8988T (cell line): Measurements from ENCODE around the gene WFS1.
A peak's percentile ranks its signal among the peaks of the same experiment; 100 is the strongest.

Experiments
- DNase-seq: peaks from one replicate; pipeline ENCODE4 v3.0.0; 2011

The WFS1 gene

DNA sequence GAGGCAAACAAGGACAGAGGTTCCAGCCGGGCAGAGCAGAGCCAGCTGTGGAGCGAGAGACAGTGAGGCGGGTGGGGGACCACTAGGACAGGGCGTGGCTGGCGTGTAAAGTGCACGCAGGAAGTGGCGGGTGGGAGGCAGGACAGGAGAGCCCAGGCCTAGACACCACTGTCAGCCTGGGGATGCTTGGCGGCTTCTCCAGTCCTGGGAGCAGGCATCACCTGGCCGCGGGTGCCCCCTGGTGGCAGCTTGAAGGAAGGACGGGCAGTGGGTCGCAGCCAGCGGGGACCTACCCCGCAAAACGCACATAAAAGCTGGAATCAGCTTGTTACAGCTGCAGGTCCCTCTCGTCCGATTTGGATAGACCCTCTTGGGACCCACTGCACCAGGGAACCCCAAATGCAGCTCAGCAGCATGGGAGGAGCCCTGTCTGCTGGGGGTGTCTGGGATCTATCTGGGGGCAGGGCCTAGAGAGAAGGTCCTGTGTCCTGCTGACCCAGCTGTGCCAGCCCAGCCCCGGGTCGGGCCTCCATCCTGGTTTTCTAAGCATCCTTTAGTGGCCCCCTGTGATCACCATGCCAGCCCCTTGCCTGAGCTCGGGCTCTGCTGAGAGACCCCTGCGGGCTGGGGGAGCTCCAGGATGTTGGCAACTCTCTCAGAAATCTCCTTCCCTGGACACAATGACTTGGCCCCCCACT, 57.7 kb downstream of the WFS1 start:
- DNase-seq, result peak; percentile 87

DNA sequence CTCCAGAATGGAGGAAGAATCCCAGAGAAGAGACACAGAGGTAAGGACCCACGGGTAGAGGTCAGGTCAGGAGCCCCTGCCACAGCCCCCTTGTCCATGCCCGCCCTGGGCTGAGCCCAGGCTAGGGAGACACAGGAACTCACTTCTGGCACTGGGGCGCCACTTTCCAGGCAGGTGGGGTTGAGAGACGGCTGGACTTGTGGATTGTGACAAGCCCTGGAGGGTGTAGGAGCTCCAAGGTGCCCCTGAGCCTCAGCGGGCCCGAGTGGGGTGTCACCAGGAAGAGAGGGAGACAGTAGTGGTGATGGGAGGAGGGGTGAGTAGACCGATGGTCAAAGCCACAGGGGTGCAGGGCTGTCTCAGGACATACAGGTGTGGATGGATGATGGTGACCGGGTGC, 58.9 kb downstream of the WFS1 start:
- DNase-seq, result no peak

DNA sequence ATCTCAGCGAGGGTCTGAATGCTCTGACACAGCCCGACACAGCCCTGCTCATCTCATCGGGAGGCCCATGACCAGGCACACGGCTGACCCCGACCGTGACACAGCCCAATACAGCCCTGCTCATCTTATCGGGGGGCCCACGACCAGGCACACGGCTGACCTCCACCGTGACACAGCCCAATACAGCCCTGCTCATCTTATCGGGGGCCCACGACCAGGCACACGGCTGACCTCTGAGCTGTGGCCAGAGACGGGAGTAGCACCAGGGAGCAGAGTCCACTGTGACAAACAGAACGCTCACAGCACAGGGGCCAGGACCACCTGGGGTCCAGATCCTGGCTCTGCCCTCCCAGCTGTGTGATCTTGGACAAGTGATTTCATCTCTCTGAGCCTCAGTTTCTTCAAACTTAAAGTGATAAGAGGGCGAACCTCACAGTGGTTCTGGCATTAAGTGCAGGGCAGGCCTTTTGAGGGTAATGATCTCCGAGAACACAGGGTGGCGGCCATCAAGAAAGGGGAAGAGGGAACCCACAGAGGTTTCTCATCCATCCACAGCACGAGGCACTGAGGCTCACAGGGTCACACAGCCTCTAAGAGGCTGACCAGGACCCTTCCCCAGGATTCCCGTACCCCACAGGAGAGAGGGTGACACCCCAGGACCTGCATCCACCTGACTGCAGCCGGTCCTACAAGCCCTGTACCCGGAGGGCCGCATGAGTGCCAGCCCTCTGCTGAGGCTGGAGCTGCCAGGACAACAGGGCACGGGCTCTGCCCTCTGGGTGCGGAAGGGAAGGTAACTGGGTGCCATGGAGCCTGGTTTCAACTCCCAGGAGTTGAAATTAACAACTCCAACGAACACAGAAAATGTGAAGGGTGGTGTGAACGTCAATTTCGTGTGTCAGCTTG, 60.1 kb downstream of the WFS1 start:
- DNase-seq, result no peak

DNA sequence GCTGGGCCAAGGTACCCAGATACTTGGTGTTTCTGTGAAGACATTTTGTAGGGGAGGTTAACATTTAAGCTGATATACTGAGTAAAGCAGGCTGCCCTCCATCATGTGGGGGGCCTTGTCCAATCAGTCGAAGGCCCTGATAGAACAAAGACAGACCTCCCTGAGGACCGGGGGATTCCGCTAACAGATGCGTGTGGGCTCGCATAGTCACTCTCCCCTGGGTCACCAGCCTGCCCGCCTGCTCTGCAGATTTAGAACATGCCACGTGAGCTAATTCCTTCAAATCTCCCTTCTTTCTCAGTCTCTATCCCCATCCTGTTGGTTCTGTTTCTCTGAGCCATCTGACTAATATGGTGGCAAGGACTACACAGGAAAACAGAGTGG, 60.7 kb downstream of the WFS1 start:
- DNase-seq, result no peak

DNA sequence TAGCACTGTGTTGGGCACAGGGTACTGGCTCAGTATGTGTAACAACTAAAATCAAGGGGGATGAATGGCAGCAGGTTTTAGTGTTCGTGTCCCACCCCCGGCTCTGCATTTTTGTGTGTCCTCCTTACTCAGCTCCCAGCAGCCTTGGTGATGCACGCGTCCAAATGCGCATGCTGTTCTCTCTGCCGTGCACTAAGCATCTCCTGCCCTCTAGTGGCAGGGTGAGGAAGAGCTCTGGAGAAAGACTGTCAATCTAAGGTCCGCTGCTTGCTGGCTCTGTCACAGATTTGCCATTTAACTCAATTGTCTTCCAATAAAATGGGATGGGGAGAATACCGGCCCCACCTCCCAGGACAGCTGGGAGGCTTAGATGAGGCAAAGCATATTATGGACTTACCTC, 61.4 kb downstream of the WFS1 start:
- peak; percentile 73 for DNase-seq

DNA sequence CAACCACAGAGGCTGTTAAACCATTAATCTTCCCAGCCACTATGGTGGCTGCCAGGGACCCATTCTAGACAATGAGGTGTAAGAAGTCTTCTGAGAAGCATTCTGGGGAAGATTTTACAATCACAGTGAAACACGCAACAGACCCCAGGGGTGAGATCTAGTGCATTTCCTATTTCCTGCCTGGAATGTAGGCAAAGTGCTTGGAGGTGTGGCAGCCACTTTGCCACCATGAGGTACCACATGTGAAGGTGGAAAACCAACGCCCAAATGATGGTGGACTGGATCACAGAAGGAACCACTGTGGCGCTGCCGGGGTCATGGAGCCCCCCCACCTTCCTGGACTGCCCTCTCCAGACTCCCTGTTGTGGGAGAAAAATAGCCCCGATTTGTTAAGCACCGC, 61.8 kb downstream of the WFS1 start:
- no peak for DNase-seq

DNA sequence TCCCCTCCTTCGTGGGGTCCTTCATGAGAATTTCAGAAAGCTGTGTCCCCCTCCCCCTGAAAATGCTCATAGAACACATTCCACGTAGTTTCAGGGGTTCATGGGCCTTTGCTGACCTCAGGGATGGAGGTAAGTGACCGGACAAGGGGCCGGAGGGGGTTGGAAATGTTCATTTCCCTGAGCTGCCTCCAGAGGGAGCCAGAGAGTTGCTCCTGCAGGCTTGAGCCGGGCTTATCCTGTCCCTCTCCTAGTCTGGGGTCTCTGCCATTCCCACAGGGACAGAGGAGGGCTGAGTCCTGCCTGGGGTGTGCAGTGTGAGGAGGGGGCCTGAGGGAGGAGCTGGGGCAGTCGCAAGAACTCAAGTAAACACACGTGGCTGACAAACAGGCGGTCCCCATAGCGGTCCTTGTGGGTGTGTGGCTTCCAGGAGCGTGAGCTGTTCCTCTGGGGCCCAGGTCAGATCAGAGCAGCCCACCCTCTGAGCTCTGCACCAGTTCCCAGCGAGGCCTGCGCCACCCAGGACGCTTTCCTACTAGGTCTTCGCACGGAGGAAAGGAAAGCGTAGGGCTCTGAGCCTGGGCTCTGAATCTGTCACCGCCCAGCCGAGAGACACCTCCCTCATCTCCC, 62.5 kb downstream of the WFS1 start:
- no peak for DNase-seq

DNA sequence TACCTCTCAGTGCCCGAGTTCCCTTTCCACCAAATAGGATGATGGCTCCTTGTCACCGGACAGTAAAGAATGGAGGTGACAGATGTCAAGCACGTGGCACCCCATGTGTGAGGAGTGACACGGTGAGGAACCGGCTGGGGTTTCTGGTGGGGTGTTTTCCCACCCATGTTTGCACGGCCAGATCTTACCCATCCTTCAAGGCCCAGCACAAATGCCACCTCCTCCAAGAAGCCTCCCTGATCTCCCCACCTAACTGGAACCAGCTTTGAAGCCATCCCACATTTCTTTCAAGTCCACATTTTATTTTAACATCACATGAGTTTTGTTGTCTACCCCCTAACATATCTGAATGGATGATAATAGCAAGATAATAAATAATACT, 63.0 kb downstream of the WFS1 start:
- DNase-seq, result no peak

DNA sequence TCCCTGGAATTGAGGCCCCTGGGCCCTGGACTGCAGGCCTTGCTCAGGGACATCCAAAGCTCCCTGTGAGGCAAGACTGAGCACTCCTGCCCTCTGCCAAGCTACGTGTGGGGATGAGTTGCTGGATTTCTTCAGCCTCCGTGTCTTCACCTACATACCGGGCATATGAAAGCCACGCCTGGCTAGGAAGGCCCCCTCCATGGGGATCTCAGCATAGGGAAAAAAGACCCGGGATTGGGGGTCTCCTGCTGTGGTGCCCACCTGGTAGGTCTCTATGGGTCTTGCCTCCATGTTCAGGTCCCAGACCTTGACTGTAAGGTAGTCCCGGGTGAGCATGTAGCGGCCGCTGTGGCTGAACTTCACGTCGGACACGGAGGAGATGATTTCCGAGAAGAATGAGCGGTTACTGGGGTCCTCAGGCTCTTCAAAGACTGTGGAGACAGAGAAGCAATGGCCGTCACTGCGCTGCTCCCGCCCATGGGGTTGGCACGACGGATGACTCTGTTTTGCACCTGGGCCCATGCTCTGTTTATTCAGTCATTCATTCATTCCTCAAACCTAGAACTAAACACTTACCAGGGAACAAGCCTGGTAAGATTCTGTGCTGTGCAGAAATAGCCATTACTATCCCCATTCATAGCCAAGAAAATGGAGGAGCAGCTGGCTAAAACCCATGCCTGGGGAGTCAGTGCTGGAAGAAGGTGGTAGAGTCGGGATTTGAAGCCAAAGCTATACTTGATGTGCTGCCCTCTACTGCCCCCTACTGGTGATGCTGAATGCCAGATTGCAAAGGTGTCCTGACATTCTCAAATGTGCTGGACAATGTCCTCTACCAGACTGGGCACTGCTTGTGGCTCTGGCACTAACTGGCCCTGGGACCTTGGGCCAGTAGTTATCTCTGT, 63.9 kb downstream of the WFS1 start:
- peak; percentile 58 for DNase-seq

DNA sequence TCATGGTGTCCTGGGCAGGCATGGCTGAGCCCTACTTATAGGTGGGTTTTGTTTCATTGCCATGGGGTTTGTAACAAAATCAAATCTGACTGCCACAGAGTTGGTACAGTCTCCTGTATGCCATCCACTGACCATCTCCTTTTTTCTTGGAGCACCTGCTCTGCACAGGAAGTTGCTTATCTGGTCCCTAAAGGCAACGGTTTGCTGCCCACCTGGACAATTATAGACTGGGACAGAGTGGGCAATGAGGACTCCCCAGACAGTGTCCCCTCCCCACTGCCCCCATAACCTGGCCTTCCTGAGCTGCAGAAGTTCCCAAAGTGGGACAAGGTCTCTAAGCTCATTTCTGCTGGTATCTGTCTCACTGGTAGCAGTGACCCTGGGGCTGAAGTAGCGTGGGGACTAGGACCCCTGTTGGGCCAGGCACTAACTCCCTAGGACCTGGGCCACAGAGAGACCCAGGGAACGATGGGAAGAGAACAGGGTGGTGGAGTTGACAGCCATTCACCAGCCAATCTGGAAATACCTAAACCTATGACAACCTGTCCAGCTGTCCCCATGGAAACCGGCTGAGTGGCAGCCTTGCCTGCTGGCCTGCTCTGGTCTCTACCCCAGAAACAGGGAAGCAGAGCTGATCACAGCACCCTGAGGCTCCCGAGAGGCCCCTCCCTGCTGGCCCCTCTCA, 64.7 kb downstream of the WFS1 start:
- DNase-seq, result no peak

DNA sequence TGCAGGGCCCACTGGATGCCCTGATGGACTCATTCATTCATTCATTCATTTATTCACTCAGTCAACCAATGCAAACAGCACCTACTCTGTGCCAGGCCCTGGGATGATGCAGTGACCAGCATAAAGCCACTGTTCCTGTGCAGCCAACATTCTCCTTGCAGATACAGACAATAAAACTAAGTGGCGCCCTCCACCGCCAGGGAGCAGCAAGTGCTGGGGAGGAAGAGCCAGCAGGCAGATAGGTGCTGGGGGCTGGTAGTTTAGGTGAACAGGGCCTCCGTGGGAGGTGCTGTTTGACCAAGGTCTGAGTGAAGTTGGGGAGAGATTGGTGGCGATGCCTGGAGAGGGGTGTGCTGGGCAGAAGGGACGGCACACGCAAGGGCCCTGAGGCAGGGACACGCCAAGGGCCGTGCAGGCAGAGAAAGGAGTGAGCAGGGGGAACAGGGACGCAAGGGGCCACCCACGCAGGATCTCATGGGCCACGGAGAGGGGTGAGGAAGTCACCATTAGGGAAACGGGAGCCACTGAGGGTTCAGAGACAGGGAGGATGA, 65.5 kb downstream of the WFS1 start:
- no peak for DNase-seq

DNA sequence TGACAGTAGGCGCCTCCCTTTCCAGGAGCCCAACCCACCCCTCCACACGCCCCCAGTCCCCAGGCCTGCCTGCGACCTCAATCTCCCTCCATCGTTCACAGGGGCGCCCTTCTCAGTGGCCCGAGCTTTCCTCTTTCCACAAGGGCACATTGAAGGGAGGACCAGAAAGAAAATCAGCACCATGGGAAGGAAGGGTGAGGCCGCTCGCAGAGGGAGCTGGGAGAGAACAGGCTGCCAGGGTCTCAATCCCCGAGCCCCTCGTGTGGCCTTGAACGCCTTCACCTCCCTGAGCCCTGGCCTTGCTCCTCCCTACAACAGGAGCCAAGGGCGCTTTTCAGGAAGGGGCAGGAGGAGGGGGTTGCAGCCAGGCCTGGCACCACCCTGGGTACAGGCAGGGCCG, 66.5 kb downstream of the WFS1 start:
- DNase-seq, result no peak

DNA sequence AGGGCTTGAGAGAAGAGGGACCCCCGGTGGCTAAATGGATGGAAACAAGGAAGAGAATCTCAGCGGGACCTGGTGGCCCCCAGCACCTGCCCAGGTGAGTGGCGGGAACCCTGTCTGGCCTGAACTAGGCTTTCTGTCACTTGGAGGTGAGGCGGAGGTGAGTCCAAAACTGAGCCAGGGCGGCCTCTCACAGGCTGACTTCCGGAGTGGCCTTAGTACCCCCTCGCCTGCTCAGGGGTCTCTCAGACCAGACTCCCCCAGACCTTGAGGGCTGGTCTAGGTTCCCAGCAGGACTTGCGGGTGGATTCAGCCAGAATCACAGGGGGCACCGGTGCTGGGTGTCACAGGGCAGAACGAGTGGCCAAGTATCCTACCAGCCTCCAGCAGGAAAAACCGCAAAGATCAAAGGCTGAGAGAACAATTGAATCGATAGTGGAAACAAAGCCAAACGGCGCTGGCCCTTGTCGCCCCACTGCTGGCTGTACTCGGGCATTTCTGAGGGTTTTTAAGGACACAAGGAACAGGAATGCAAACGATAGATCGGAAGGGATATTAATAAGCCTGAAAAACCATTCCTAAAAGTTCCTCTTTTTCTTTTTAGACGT, 67.8 kb downstream of the WFS1 start:
- DNase-seq, result no peak

DNA sequence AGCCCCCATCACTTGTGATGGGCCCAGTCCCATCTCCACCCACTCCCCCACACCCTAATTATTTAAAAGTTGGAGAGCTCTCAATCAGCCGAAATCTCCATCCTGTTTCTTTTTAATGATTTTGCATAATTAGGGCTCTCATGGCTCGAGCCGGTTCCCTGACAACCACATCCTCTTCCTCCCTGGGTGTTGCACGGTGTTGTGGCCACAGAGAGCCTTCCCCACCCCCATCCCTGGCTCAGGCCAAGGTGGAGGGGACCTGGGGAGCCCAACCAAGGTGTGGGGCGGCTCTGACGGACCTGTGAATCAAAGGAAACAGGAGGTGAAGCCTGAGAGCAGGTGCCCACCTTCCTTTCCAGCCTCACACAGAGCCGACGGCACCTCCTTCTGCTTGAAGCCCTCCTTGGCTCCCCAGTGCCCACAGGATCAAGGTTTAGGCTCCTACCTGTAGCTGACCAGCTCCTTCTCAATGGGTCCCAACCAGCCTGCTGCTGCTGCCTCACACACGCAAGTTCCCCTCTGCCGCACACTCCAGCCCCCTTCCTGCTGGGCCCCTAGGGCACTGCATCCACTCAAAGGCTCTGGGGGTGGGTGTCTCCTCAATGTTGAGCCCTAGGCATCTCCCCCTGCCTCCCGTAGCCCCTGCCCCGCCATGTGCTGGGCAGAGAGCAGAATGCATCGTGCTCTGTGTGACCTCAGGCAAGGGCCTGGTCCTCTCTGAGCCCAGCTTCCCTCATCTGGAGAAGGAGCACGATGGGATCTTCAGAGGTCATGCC, 68.7 kb downstream of the WFS1 start:
- no peak for DNase-seq

DNA sequence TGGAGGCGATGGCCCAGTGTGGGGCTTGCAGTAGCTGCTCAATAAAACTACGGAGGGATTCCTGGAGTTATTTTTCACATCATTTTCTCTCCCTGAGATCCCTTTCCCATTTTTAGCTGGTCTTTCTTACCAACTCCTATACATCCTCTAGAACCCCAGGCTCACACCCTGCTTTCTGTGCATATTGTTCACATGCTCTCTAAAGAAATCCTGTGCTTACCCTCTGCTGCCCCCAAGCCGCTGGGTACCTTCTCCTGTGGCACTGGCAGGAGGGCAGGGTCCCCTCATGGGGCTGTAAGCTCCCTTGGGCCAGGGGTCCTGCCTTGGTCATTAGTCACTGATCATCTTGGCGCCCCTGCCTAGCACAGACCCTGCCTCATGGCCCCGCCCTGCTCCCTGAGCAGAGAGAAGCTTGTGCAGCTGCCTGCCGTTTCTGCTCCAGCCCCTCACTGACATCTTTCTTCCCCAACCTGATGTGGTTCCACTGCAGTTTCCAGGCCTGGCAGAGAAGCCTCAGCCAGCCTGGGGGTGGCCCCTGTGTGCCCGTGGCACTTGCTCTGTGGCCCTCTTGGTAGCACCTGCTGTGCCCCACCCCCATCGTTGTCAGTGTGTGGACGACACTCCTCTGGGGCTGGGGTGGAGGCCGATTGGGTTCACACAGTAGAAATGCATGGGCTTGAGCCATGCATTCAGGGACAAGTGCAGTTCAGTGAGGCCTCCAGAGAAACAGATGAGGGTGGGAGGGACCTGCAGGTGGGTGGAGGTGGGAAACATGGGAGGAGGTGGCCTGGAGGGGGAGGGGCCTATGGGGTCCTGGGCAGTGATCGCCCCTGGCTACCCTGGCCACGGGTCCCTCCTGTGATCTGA, 69.5 kb downstream of the WFS1 start:
- no peak for DNase-seq

DNA sequence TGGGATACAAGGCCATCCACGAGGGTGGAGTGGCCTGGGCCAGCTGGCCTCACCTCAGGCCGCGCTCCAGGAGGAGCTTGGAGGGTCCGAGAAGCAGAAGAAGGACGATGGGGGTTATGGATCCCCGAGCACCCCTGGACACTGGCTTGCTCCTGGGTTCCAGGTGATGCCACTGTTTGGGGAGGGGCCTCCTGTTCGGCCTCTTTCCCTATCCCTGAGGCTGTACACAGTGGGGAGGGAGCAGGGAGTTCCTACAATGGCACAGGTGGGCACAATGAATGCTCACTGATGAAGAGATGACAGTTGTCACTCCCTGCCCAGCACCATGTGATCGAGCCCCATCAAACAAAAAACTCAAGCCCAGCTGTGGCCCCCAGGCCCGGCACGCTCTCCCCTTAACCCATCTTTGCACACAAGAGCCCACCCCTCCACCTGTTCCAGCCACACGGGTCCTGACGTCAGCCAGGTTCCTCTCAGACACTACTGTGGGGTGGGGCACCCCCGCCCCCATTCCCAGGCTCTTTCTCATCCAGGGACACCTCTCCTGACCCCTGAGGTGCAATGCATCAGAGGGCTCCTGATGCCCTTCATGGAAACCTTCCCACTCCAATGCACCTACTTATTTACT, 70.3 kb downstream of the WFS1 start:
- no peak for DNase-seq

DNA sequence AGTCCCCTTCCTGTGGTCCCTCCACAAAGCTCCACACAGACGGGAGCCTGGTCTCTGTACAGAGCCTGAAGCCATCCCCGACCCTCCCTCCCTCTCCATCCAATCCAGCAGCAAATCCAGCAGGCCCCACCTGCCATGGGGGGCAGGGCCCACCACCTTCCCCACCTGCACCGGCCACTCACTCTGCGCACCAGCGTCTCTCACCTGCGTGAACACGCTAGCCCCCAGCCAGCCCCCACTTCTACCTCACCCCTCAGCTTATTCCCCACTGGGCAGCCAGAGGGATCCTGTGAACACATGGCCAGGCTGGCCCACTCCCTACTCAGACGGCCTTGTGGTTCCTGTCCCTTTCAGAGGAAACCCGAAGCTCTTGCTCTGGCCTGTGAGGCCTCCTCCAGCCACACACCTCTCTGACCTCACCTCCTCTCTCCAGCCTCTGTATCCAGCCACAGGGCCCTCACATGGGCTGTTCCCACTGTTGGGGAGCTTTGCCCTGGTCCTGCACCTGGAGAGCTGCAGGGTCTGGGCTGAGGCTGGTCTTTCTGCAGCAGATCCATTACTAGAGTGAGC, 70.9 kb downstream of the WFS1 start:
- no peak for DNase-seq

DNA sequence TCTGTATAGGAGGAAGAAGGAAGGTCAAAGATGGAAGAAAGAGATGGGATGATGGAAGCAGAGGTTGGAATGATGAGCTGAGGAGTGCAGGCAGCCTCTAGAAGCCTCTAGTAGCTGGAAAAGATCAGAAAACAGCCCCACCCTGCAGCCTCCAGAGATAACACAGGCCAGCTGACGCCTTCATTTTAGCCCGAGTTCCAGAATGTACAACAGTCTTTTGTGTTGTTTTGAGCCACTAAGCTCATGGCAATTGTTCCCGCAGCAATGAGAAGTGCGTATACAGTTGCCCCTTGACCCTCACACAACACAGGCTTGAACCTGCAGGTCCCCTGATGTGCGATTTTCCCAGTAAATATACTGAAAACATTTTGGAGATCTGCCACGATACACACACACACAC, 72.0 kb downstream of the WFS1 start:
- no peak for DNase-seq
